Measurements from ENCODE around the gene KLHL7.
"Not testable (repeated sequence)": the region's sequence is repeated elsewhere in the genome, so short reads cannot be mapped to it uniquely, and the experiment has no call there.

KLHL7 gene

DNA sequence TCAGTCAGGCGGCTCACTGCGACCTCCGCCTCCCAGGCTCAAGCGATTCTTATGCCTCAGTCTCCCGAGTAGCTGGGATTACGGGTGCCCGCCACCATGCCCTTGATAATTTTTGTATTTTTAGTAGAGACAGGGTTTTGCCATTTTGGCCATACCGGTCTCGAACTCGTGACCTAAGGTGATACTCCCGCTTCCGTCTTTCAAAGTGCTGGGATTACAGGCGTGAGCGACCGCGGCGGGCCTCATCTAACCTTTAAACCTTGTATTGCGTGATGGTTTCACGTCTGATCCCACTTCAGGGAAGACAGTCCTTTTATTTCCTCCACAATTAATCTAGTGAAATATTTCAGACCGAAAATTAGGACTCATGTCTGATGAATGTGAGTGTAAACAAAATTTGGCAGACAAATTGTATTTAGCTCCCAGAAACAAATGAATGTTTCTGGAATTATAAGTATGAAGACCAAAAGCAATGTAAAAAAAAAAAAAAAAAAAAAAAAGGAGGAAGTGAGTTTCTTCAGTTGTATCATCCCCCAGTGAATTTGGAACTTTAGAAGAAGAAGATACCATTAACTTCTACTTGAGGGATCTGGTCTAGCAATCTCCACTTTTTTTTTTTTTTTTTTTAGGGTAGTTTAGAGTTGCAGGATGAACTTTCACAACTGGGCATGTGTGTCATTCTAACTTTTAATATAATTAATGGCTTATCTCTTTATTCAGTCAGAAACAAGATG is 77.9 kb downstream of the KLHL7 start:
- DNase-seq (ENCODE audit: low read depth), result no peak

DNA sequence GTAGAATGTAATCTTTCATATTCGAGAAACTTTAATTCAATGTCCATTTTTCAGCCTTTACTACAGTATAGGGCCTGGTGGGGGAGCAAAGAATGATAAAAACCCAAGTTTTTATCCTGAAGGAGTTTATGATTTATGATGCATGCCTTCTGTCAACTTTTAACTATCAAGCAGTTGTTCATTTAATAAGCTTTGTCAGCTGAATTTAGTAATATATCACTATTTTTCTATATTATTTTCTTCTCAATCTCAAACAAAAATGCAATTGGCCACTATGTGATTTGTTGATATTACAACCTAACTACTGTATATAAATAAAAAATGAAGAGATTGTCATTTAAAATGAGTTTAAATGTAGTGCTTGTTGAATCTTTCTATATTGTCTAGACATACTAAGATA is 78.7 kb downstream of the KLHL7 start:
- no peak for DNase-seq (ENCODE audit: low read depth)

DNA sequence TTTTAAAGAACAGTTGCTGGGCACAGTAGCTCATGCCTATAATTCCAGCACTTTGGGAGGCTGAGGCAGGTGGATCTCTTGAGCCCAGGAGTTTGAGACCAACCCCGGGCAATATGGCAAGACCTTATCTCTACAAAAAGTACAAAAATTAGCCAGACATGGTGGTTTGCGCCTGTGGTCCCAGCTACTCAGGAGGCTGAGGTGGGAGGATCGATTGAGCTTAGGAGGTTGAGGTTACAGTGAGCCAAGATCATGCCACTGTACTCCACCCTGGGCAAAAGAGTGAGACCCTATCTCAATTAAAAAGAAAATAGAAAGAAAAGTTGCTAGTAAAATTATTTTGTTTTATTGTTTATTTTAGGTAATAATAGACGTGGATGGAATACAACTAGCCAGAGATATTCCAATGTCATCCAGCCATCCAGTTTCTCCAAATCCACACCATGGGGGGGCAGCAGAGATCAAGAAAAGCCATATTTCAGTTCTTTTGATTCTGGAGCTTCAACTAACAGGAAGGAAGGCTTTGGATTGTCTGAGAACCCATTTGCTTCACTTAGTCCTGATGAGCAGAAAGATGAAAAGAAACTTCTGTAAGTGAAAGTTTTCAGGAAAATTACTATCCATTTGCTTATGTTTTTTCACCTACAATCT is 79.2 kb downstream of the KLHL7 start:
- DNase-seq (ENCODE audit: low read depth), result no peak

- no peak for DNase-seq (ENCODE audit: low read depth)
Measured at GRCh38 chr7:23185980-23186379, 80.4 kb downstream of the KLHL7 start.

- DNase-seq (ENCODE audit: low read depth), result no peak
Measured at GRCh38 chr7:23191022-23191421, 85.4 kb downstream of the KLHL7 start.

- DNase-seq (ENCODE audit: low read depth), result not testable (repeated sequence)
Measured at GRCh38 chr7:23193650-23194227, 88.2 kb downstream of the KLHL7 start.

DNA sequence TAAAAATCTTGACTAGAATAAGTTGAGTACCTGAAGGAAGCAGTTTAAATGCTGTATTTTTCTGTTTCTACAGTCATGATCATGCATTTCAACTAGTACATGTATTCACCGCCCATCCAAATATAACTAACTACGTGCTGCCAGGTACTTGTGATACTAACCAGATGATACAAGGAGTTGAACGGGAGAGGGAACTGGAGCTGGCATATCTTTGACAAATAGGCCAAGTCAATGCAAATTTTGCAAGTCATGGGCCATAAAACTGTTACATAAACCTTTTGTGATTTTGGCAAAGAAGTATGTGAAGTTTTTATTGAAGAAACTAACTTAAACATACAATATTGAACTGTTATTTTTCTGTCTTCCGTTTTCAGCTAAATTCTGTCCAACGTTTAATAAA is 90.7 kb downstream of the KLHL7 start:
- no peak for DNase-seq (ENCODE audit: low read depth)

GRCh38 chr7:23197745-23198144 is 92.2 kb downstream of the KLHL7 start:
- DNase-seq (ENCODE audit: low read depth), result not testable (repeated sequence)

- no peak for DNase-seq (ENCODE audit: low read depth)
Measured at GRCh38 chr7:23200331-23200730, 94.7 kb downstream of the KLHL7 start.

DNA sequence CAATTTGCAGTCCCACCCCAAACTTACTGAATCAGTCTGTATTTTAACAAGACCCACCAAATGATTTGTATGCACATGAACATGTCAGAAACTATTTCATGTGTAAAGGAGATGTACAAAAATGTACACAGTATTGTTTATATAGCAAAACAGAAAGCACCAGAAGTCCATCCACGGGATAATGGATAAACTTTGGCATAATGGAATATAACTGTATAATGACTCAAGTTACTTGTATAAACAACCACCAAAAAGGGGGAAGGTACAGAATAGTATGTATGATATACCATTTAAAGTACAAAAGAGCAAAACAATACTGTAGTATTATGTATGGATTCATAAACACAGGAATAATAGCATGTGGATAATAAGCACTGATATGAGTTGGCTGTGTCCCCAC is 98.7 kb downstream of the KLHL7 start:
- no peak for DNase-seq (ENCODE audit: low read depth)

DNA sequence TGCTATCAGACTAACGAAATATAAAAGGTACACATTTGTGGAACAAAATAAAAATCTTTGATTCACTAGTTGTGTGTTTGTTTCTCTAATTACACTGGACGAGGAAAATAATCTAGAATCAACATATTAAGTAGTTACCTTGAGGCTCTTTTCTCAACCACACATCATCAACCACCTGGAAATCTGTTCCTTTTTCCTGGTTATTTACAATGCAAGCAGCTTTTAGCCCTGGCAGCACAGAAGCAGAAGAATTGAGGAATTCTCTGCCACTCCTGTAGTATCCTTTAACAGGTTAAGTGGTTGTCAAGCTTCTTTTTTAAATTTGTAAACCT is 100.0 kb downstream of the KLHL7 start:
- DNase-seq (ENCODE audit: low read depth), result no peak

GRCh38 chr7:23205909-23206767 is 100.6 kb downstream of the KLHL7 start:
- no peak for DNase-seq (ENCODE audit: low read depth)

DNA sequence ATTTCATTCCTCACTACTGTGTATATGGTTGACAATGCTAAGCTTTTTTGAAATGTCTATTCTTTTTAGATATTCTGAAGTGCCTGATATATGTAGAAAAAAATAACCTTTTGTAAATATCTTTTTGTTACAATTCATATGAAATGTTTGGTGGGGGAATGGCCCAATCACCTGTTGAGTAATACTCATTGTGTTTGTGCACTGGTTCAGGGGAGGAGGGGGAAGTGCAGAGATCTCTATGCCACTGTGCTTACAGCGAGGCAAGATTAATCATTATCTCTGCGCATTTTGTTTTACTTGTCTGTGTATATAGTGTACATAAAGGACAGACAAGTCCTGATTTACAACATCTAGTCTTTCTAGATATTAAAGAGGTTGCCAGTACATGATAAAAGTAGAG is 101.4 kb downstream of the KLHL7 start:
- DNase-seq (ENCODE audit: low read depth), result no peak

DNA sequence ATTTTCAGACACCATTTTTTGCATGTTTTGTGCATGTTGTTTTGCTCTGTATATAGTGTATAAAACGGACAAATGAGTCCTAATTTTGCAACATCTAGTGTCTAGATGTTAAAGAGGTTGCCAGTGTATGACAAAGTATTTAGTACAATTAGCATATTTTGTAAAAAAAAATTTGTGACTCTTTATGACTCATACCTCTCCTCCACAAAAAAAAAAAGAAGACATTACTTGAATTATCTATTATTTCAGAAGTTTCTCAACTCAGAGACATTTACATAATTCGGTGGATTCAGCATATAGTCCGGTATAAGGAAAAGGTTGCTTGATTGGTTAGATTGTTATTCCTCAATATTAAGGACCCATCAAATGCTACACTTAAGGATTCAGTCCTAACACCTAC is 102.3 kb downstream of the KLHL7 start:
- DNase-seq (ENCODE audit: low read depth), result no peak

GRCh38 chr7:23208316-23208715 is 102.7 kb downstream of the KLHL7 start:
- DNase-seq (ENCODE audit: low read depth), result no peak

DNA sequence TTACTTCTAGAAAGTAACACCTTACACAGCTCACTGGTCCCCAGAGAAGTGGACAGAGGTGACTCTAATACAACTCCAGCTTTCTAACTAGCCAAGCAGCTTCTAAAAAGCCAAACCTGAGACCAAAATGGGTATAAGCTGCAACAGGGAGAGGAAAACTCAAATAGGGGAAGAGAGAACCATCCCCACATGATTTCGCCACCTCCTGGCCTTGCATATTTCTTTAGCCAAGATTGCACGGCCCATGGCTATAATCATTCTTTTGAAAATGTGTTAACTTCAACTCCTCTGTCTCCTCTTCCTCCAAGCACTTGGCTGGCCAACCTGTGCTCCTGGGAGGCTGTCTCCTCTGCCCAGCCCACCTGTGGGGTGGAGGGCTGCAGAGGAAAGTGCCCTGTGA is 104.9 kb downstream of the KLHL7 start:
- no peak for DNase-seq (ENCODE audit: low read depth)

GRCh38 chr7:23211589-23211988 is 106.0 kb downstream of the KLHL7 start:
- DNase-seq (ENCODE audit: low read depth), result no peak

DNA sequence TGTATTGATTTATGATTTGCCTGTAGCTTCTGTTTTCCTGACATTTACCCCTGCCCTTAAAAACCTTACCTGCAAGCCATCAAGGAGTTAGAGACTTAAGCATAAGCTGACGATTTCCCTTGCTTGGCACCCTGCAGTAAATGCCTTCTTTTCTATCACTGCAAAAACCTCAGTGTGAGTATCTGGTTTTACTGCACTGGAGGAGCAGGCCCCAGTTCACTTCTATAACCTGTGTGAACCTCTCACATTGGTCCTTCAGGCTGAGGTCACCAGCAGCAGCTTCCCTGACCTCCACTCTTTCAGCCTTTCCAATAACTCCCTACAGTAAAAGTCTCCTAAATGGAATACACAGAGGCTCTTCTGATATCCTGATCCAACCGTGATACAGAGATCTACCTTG is 106.8 kb downstream of the KLHL7 start:
- no peak for DNase-seq (ENCODE audit: low read depth)

GRCh38 chr7:23212841-23213240 is 107.3 kb downstream of the KLHL7 start:
- DNase-seq (ENCODE audit: low read depth), result no peak

DNA sequence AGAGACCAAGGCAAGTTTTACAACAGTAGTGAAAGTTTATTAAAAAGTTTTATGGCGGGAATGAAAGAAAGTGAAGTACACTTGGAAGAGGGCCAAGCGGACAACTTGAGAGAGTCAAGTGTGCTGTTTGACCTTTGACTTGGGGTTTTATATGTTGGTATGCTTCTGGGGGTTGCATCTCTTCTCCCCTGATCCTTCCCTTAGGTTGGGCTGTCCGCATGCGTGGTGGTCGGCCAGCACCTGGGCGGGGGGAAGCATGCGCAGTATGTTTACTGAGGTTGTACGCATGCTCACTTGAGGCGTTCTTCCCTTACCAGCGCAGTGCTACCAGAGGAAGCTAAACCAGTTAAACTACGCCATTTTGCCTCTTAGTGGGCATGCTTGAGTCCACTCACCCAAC is 108.2 kb downstream of the KLHL7 start:
- no peak for DNase-seq (ENCODE audit: low read depth)

GRCh38 chr7:23214423-23214822 is 108.8 kb downstream of the KLHL7 start:
- no peak for DNase-seq (ENCODE audit: low read depth)

DNA sequence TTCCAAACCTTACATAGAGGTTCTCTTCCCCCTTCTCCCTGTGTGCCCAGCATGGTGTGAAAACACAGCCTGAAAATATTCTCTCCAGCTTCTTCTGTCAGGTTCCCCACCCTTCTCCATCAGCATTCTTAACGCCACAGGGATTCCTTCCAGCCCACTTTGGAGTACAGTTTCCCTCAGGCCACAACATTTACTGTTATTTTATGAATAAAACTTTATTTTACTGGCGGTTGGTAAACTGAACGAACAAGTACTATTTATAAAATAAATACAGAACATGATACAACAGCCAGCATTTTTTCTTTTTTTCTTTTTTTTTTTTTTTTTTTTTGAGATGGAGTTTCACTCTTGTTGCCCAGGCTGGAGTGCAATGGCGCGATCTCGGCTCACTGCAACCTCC is 109.4 kb downstream of the KLHL7 start:
- DNase-seq (ENCODE audit: low read depth), result no peak

DNA sequence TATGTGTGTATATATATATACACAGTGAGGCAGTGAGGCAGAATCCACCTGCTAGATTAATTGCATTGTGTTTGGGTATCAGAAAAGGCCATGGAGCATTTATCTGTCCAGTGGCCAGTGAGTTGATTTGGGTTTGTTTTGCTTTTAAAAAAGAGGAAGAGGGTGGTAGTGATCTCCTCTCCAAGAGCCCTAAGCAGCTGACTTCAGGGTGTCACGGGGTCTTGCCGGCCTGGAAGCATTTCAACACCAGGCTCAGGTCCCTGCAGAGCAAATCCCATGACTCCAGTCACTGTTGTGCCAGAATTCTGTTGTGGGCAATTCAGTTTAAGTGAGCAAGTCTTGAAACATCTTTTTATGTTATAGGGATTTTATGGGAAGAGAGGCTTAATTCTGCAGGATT is 110.4 kb downstream of the KLHL7 start:
- no peak for DNase-seq (ENCODE audit: low read depth)
